H9 (cell line): ENCODE results near the gene CCDC160. TPM values are rescaled to one million over a fixed set of nuclear protein-coding genes. Genes with fewer than 3 reads are reported as not detected.

ENCODE experiments used
- DNase-seq: peaks from one replicate; pipeline ENCODE4 v3.0.0-alpha.2; 2017
- H2AFZ ChIP-seq: one replicate; pipeline ENCODE4 v1.6.1; 2013; ENCODE audit warnings: mild to moderate bottlenecking, low read length, control low read depth, moderate library complexity
- H2AK5ac ChIP-seq: 2 replicates; pipeline ENCODE4 v1.6.1; 2013; ENCODE audit warnings: low read length, control low read depth, mixed read lengths; ENCODE audit not compliant: insufficient read length
- H2BK120ac ChIP-seq: one replicate; pipeline ENCODE4 v1.6.1; 2013; ENCODE audit warnings: low read depth, mild to moderate bottlenecking, low read length, control low read depth, inconsistent platforms; ENCODE audit not compliant: poor library complexity, severe bottlenecking
- H2BK12ac ChIP-seq: 2 replicates; pipeline ENCODE4 v1.6.1; 2013; ENCODE audit warnings: low read length, control low read depth, mixed read lengths, low read depth; ENCODE audit not compliant: insufficient read length
- H2BK15ac ChIP-seq: 2 replicates; pipeline ENCODE4 v1.6.1; 2013; ENCODE audit warnings: low read depth, low read length, control low read depth
- H2BK20ac ChIP-seq: one replicate; pipeline ENCODE4 v1.6.1; 2013; ENCODE audit warnings: low read depth, mild to moderate bottlenecking, low read length, control low read depth, inconsistent platforms; ENCODE audit not compliant: poor library complexity, severe bottlenecking
- H2BK5ac ChIP-seq: 2 replicates; pipeline ENCODE4 v1.6.1; 2013; ENCODE audit warnings: low read length, control low read depth, mixed read lengths; ENCODE audit not compliant: insufficient read length
- H3K14ac ChIP-seq: 2 replicates; pipeline ENCODE4 v1.6.1; 2013; ENCODE audit warnings: low read length, control low read depth; ENCODE audit not compliant: insufficient read depth
- H3K18ac ChIP-seq: 2 replicates; pipeline ENCODE4 v1.6.1; 2013; ENCODE audit warnings: low read depth, mild to moderate bottlenecking, mixed read lengths, low read length, control low read depth; ENCODE audit not compliant: insufficient read length
- H3K23ac ChIP-seq: 2 replicates; pipeline ENCODE4 v1.6.1; 2013; ENCODE audit warnings: low read length, control low read depth, mixed read lengths, low read depth; ENCODE audit not compliant: insufficient read length
- H3K23me2 ChIP-seq: 2 replicates; pipeline ENCODE4 v1.6.1; 2013; ENCODE audit warnings: low read depth, mild to moderate bottlenecking, mixed read lengths, low read length, control low read depth; ENCODE audit not compliant: insufficient read length, poor library complexity, severe bottlenecking
- H3K27ac ChIP-seq: 2 replicates; pipeline ENCODE4 v1.5.1; 2013; ENCODE audit warnings: low read length, control low read depth, mixed read lengths, low read depth; ENCODE audit not compliant: insufficient read length
- H3K27me3 ChIP-seq: 2 replicates; pipeline ENCODE4 v1.6.1; 2013; ENCODE audit warnings: low read length, control low read depth, inconsistent platforms; ENCODE audit not compliant: insufficient read depth
- H3K4ac ChIP-seq: 2 replicates; pipeline ENCODE4 v1.6.1; 2013; ENCODE audit warnings: low read depth, mild to moderate bottlenecking, control low read depth, inconsistent platforms, low read length, moderate library complexity
- H3K4me1 ChIP-seq: 2 replicates; pipeline ENCODE4 v1.6.1; 2013; ENCODE audit warnings: low read length, control low read depth, inconsistent platforms; ENCODE audit not compliant: insufficient read depth
- H3K4me2 ChIP-seq: 2 replicates; pipeline ENCODE4 v1.6.1; 2013; ENCODE audit warnings: low read length, control low read depth, mixed read lengths; ENCODE audit not compliant: insufficient read length, insufficient read depth
- H3K56ac ChIP-seq: 2 replicates; pipeline ENCODE4 v1.6.1; 2013; ENCODE audit warnings: low read depth, mild to moderate bottlenecking, mixed read lengths, low read length, control low read depth; ENCODE audit not compliant: insufficient read length
- H3K79me1 ChIP-seq: 2 replicates; pipeline ENCODE4 v1.6.1; 2013; ENCODE audit warnings: low read depth, mild to moderate bottlenecking, moderate library complexity, low read length, control low read depth, inconsistent platforms; ENCODE audit not compliant: insufficient read depth, poor library complexity, severe bottlenecking
- H3K79me2 ChIP-seq: 2 replicates; pipeline ENCODE4 v1.6.1; 2013; ENCODE audit warnings: low read length, control low read depth, inconsistent platforms; ENCODE audit not compliant: insufficient read depth
- H3K9ac ChIP-seq: 2 replicates; pipeline ENCODE4 v1.6.1; 2013; ENCODE audit warnings: low read length, control low read depth, mixed read lengths; ENCODE audit not compliant: insufficient read length; ENCODE audit errors: extremely low read depth
- H3K9me3 ChIP-seq: one replicate; pipeline ENCODE4 v1.6.1; 2013; ENCODE audit warnings: low read depth, low read length, inconsistent platforms; ENCODE audit not compliant: control insufficient read depth
- H3T11ph ChIP-seq: one replicate; pipeline ENCODE4 v1.6.1; 2013; ENCODE audit warnings: mild to moderate bottlenecking, low read length, control low read depth, inconsistent platforms
- H4K20me1 ChIP-seq: one replicate; pipeline ENCODE4 v1.6.1; 2013; ENCODE audit not compliant: control insufficient read depth, insufficient read length, insufficient read depth
- H4K5ac ChIP-seq: 2 replicates; pipeline ENCODE4 v1.6.1; 2013; ENCODE audit warnings: low read depth, mild to moderate bottlenecking, mixed read lengths, low read length, control low read depth; ENCODE audit not compliant: insufficient read length
- H4K8ac ChIP-seq: replicated peaks from 2 replicates; pipeline ENCODE4 v1.6.1; 2013; ENCODE audit warnings: low read length, control low read depth, mixed read lengths, low read depth; ENCODE audit not compliant: insufficient read length
- H4K91ac ChIP-seq: 2 replicates; pipeline ENCODE4 v1.6.1; 2013; ENCODE audit warnings: low read depth, mild to moderate bottlenecking, moderate library complexity, mixed read lengths, low read length, control low read depth; ENCODE audit not compliant: insufficient read length
- H3K27ac Mint-ChIP-seq, 3 experiments: 2 replicates in 2 of 3; 3 replicates in 1 of 3; pipeline ENCODE4 v1.8.0; 2020 to 2021; ENCODE audit warnings: mixed read lengths in 3 of 3, mild to moderate bottlenecking in 1 of 3, moderate library complexity in 1 of 3
- H3K27me3 Mint-ChIP-seq: 2 replicates; pipeline ENCODE4 v1.8.0; 2021; ENCODE audit warnings: low read depth, mild to moderate bottlenecking, moderate library complexity, mixed read lengths
- H3K36me3 Mint-ChIP-seq, 3 experiments: 2 replicates in 2 of 3; 3 replicates in 1 of 3; pipeline ENCODE4 v1.8.0; 2020 to 2021; ENCODE audit warnings: low read depth in 3 of 3, mixed read lengths in 3 of 3; ENCODE audit not compliant: insufficient read depth in 1 of 3
- H3K4me1 Mint-ChIP-seq, 2 experiments: 2 replicates each; pipeline ENCODE4 v1.8.0; 2020; ENCODE audit warnings: mixed read lengths in 2 of 2
- H3K4me3 Mint-ChIP-seq, 2 experiments: 2 replicates in 1 of 2; 3 replicates in 1 of 2; pipeline ENCODE4 v1.8.0; 2020 to 2021; ENCODE audit warnings: mild to moderate bottlenecking in 2 of 2, mixed read lengths in 2 of 2, moderate library complexity in 1 of 2
- H3K9me3 Mint-ChIP-seq, 2 experiments: 2 replicates in 1 of 2; 3 replicates in 1 of 2; pipeline ENCODE4 v1.8.0; 2020; ENCODE audit warnings: mild to moderate bottlenecking in 2 of 2, mixed read lengths in 2 of 2, moderate library complexity in 1 of 2
- WGBS: extraction: QIAGEN DNeasy Blood & Tissue Kit; methylation state at CpG from one replicate; pipeline ENCODE4 v1.1.7; 2013; ENCODE audit warnings: missing lambda C conversion rate, low lambda C conversion rate, mixed read lengths; ENCODE audit not compliant: insufficient read length; ENCODE audit errors: extremely low coverage; 5-methylcytosine and 5-hydroxymethylcytosine counted together
- total RNA-seq: library from RNA; stranded (reverse); gene quantifications from 2 replicates; pipeline ENCODE4 v1.2.1, GENCODE V29; 2021
- TF ChIP-seq, protein P1 (sequence below): fragments of 200-600 bp; sonication (generic); conservative IDR thresholded peaks from 3 replicates; pipeline ENCODE4 v1.8.0; 2021; ENCODE audit warnings: antibody characterized with exemption, mild to moderate bottlenecking

The CCDC160 gene
- total RNA-seq, 1 experiment from 2014 or later: 1.2 TPM

- TF ChIP-seq, protein P1, sequence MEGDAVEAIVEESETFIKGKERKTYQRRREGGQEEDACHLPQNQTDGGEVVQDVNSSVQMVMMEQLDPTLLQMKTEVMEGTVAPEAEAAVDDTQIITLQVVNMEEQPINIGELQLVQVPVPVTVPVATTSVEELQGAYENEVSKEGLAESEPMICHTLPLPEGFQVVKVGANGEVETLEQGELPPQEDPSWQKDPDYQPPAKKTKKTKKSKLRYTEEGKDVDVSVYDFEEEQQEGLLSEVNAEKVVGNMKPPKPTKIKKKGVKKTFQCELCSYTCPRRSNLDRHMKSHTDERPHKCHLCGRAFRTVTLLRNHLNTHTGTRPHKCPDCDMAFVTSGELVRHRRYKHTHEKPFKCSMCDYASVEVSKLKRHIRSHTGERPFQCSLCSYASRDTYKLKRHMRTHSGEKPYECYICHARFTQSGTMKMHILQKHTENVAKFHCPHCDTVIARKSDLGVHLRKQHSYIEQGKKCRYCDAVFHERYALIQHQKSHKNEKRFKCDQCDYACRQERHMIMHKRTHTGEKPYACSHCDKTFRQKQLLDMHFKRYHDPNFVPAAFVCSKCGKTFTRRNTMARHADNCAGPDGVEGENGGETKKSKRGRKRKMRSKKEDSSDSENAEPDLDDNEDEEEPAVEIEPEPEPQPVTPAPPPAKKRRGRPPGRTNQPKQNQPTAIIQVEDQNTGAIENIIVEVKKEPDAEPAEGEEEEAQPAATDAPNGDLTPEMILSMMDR: no peak
- no peak for DNase-seq
- H2BK5ac ChIP-seq: no peak overlapping the region
- H2BK20ac ChIP-seq: no peak overlapping the region
- Mint-ChIP-seq H3K4me3 (no peak overlapping the region), H3K36me3 (no peaks in the 10 kb centered on the region; a peak in 1 of 7 replicates), H3K9me3 (peaks cover 4 to 39% of the 10 kb centered on the region in 2 experiments; a peak in 3 of 5 replicates), H3K27me3 (no peaks in the 10 kb centered on the region; the same call in 1 of the 2 replicates), H3K27ac (no peak overlapping the region), H3K4me1 (peaks cover 4 to 5% of the 10 kb centered on the region in 2 experiments; a peak in 3 of 4 replicates)
- WGBS: no CpG with 5 or more reads among the region's 1 CpG
- H4K5ac ChIP-seq: no peak overlapping the region
- H2BK12ac ChIP-seq: no peak overlapping the region
- no peak overlapping the region for H3K23ac ChIP-seq
- H3K4ac ChIP-seq: no peak overlapping the region
- no peak overlapping the region for H2BK120ac ChIP-seq
- H3T11ph ChIP-seq: no peak overlapping the region
- no peak overlapping the region for H3K18ac ChIP-seq
- H3K27ac ChIP-seq: no peak overlapping the region
- no peaks in the 10 kb centered on the region for H4K20me1 ChIP-seq
- H4K8ac ChIP-seq: no peak overlapping the region
- H3K4me1 ChIP-seq: no peaks in the 10 kb centered on the region
- no peaks in the 10 kb centered on the region for H3K9me3 ChIP-seq
- no peaks in the 10 kb centered on the region for H3K79me1 ChIP-seq
- H2BK15ac ChIP-seq: no peak overlapping the region
- H4K91ac ChIP-seq: no peak overlapping the region
- no peak overlapping the region for H2AFZ ChIP-seq
- no peak overlapping the region for H3K9ac ChIP-seq
- H3K79me2 ChIP-seq: no peaks in the 10 kb centered on the region
- H3K14ac ChIP-seq: no peak overlapping the region
- no peak overlapping the region for H2AK5ac ChIP-seq
- no peak overlapping the region for H3K56ac ChIP-seq
- no peak overlapping the region for H3K4me2 ChIP-seq
- H3K27me3 ChIP-seq: no peaks in the 10 kb centered on the region
- H3K23me2 ChIP-seq: no peaks in the 10 kb centered on the region
Observed at GRCh38 chrX:134202561-134202960, 34.4 kb upstream of the CCDC160 start.
